MM.1S (cell line): Measurements from ENCODE around the gene RBM28.

Experiments
- CTCF ChIP-seq: fragments of 300-600 bp; sonication (generic); IDR thresholded peaks from 2 replicates; pipeline ENCODE4 v1.5.1; 2016; ENCODE audit warnings: antibody characterized with exemption, low read length, mixed read lengths
- EZH2 ChIP-seq: fragments of 300-600 bp; sonication (generic); optimal IDR thresholded peaks from 2 replicates; pipeline ENCODE3; 2017; ENCODE audit warnings: low read depth, mild to moderate bottlenecking, antibody characterized with exemption, low read length, mixed read lengths
- EZH2phosphoT487 ChIP-seq: fragments of 300-600 bp; sonication (generic); IDR thresholded peaks from 2 replicates; pipeline ENCODE4 v1.6.1; 2018; ENCODE audit warnings: antibody characterized with exemption, low read length

- TF ChIP-seq CTCF (no peak), EZH2 (no peak), EZH2phosphoT487 (no peak)
Measured at GRCh38 chr7:128359939-128360338, 16.2 kb upstream of the RBM28 start.
